SK-MEL-5 (cell line): Measurements from ENCODE around the gene DAO. TPM values are rescaled to one million over a fixed set of nuclear protein-coding genes. Genes with fewer than 3 reads are reported as not detected.

ENCODE experiments used
- DNase-seq: peaks from one replicate; pipeline ENCODE4 v3.0.0-alpha.2; 2016; ENCODE audit warnings: low read depth, low spot score
- in situ Hi-C: cut with HindIII; loops from 2 replicates; pipeline ENCODE4 v1.10.0; 2016; ENCODE audit warnings: low sequenced_read_pairs, high pct_unique_total_duplicates, low pct_unique_long_range_greater_than_20kb
- total RNA-seq: library from RNA; depleted of rRNA; stranded (reverse); fragments of >200 nt; shearing (Covaris generic); gene quantifications from 2 replicates; pipeline ENCODE4 v1.2.3, GENCODE V29; 2014

The DAO gene
- total RNA-seq, 1 experiment from 2014 or later = not detected

GRCh38 chr12:108896817-108897216 lies 16.9 kb downstream of the DAO start:
- no peak for DNase-seq

GRCh38 chr12:108899145-108899544 lies 19.3 kb downstream of the DAO start:
- no peak for DNase-seq
- in situ Hi-C loops = no loop called here

More at GRCh38 chr12:108896817-108897216, 16.9 kb downstream of the DAO start:
- in situ Hi-C loops = no loop called here

- in situ Hi-C loops = no loop called here
- DNase-seq = no peak
Observed at GRCh38 chr12:108905725-108906124, 25.8 kb downstream of the DAO start.

GRCh38 chr12:108906971-108907370 lies 27.1 kb downstream of the DAO start:
- in situ Hi-C loops = no loop called here

GRCh38 chr12:108907839-108908351 lies 28.0 kb downstream of the DAO start:
- in situ Hi-C loops = no loop called here
- no peak for DNase-seq

More at GRCh38 chr12:108906971-108907370, 27.1 kb downstream of the DAO start:
- no peak for DNase-seq

GRCh38 chr12:108910336-108910735 lies 30.4 kb downstream of the DAO start:
- no peak for DNase-seq
- in situ Hi-C loops = no loop called here

- no peak for DNase-seq
- in situ Hi-C loops = no loop called here
Observed at GRCh38 chr12:108911915-108912314, 32.0 kb downstream of the DAO start.

GRCh38 chr12:108912361-108912760 lies 32.5 kb downstream of the DAO start:
- in situ Hi-C loops = no loop called here
- no peak for DNase-seq

- in situ Hi-C loops = no loop called here
- no peak for DNase-seq
Observed at GRCh38 chr12:108914121-108914531, 34.2 kb downstream of the DAO start.

GRCh38 chr12:108915632-108916133 lies 35.8 kb downstream of the DAO start:
- in situ Hi-C loops = no loop called here
- DNase-seq = no peak

- in situ Hi-C loops = no loop called here
- no peak for DNase-seq
Observed at GRCh38 chr12:108916336-108916735, 36.4 kb downstream of the DAO start.

- in situ Hi-C loops = no loop called here
Observed at GRCh38 chr12:108918206-108918605, 38.3 kb downstream of the DAO start.

GRCh38 chr12:108918960-108919642 lies 39.2 kb downstream of the DAO start:
- in situ Hi-C loops = no loop called here
- no peak for DNase-seq

More at GRCh38 chr12:108918206-108918605, 38.3 kb downstream of the DAO start:
- no peak for DNase-seq

GRCh38 chr12:108921946-108922345 lies 42.1 kb downstream of the DAO start:
- no peak for DNase-seq
- in situ Hi-C loops = no loop called here

GRCh38 chr12:108922918-108923317 lies 43.0 kb downstream of the DAO start:
- in situ Hi-C loops = no loop called here
- no peak for DNase-seq

GRCh38 chr12:108928695-108929094 lies 48.8 kb downstream of the DAO start:
- in situ Hi-C loops = no loop called here
- DNase-seq = no peak

GRCh38 chr12:108930155-108930554 lies 50.3 kb downstream of the DAO start:
- DNase-seq = no peak
- in situ Hi-C loops = no loop called here

- no peak for DNase-seq
- in situ Hi-C loops = no loop called here
Observed at GRCh38 chr12:108930756-108931155, 50.9 kb downstream of the DAO start.

GRCh38 chr12:108933949-108934348 lies 54.1 kb downstream of the DAO start:
- in situ Hi-C loops = no loop called here

More at GRCh38 chr12:108933949-108934348, 54.1 kb downstream of the DAO start:
- DNase-seq = no peak
